ENCODE measurements around the gene SPAG5. TPM values are rescaled to one million over a fixed set of nuclear protein-coding genes. Genes with fewer than 3 reads are reported as not detected.

The SPAG5 gene
- total and polyA plus RNA-seq, 2 experiments from 2014 or later = 99.6 to 104 TPM

GRCh38 chr17:28584434-28584833 lies 14.4 kb downstream of the SPAG5 start:
- H3K4me1 Mint-ChIP-seq = no peaks in the 10 kb centered on the region

More at GRCh38 chr17:28584434-28584833, 14.4 kb downstream of the SPAG5 start:
- peaks cover 84% of the 10 kb centered on the region for H3K36me3 ChIP-seq (ENCODE audit: insufficient read depth)
- H4K20me1 ChIP-seq (replicated peaks; ENCODE audit: insufficient read depth) = peaks cover 17% of the 10 kb centered on the region
- ATAC-seq (no peak), DNase-seq (ENCODE audit: low spot score) (no peak)
- Mint-ChIP-seq H3K9me3 (no peaks in the 10 kb centered on the region), H3K27ac (no peak overlapping the region), H3K36me3 (ENCODE audit: low read depth) (peaks cover 29% of the 10 kb centered on the region), H3K27me3 (ENCODE audit: insufficient read depth, low read depth, poor library complexity) (peaks cover 2% of the 10 kb centered on the region), H3K4me3 (no peak overlapping the region; the same call in 2 of the 3 replicates)
- H2AFZ ChIP-seq = no peak overlapping the region
- H3K4me2 ChIP-seq = no peak overlapping the region
- TF ChIP-seq ZNF114 (CRISPR knock-in tag; IDR thresholded peaks at IDR 0.05) (no peak), STAT1 (IDR thresholded peaks at IDR 0.05; ENCODE audit: unreplicated experiment) (no peak), CREB1 (CRISPR knock-in tag; IDR thresholded peaks at IDR 0.05; ENCODE audit: low read depth) (no peak), NANOG (IDR thresholded peaks at IDR 0.05; ENCODE audit: borderline replicate concordance) (no peak), POLR2AphosphoS5 (IDR thresholded peaks at IDR 0.05; ENCODE audit: low read depth) (no peak), EZH2phosphoT487 (IDR thresholded peaks at IDR 0.05; ENCODE audit: unreplicated experiment) (no peak), ZNF462 (CRISPR knock-in tag; IDR thresholded peaks at IDR 0.05) (no peak), REST (IDR thresholded peaks at IDR 0.05; ENCODE audit: unreplicated experiment) (no peak), ETS1 (IDR thresholded peaks at IDR 0.05) (no peak), JUNB (IDR thresholded peaks at IDR 0.05; ENCODE audit: unreplicated experiment) (no peak), ZNF331 (CRISPR knock-in tag; IDR thresholded peaks at IDR 0.05; ENCODE audit: low read depth) (no peak), EZH2 (IDR thresholded peaks at IDR 0.05; ENCODE audit: low read depth, unreplicated experiment) (no peak), CTCF (conservative IDR thresholded peaks at IDR 0.05; ENCODE audit: low read depth in 2 of 2) (no peak)
- H3K4me1 ChIP-seq (ENCODE audit: insufficient read depth) = no peaks in the 10 kb centered on the region
- H3F3A ChIP-seq (replicated peaks; ENCODE audit: low read depth) = no peaks in the 10 kb centered on the region; the same call in 1 of the 2 replicates
- no peaks in the 10 kb centered on the region for H3K27me3 ChIP-seq (ENCODE audit: insufficient read depth)
- peaks cover 5% of the 10 kb centered on the region for H3K79me2 ChIP-seq (replicated peaks; ENCODE audit: insufficient read depth)
- no peak overlapping the region for H3K4me3 ChIP-seq
- no peaks in the 10 kb centered on the region for H3K9me2 ChIP-seq (ENCODE audit: insufficient read depth)
- H3K27ac ChIP-seq (ENCODE audit: low read depth) = no peak overlapping the region

Data from GM23338 (cell line).